ENCODE data around the gene SMIM41.
A peak's percentile ranks its signal among the peaks of the same experiment; 100 is the strongest.
"Not testable (repeated sequence)": the region's sequence is repeated elsewhere in the genome, so short reads cannot be mapped to it uniquely, and the experiment has no call there.

SMIM41 gene

DNA sequence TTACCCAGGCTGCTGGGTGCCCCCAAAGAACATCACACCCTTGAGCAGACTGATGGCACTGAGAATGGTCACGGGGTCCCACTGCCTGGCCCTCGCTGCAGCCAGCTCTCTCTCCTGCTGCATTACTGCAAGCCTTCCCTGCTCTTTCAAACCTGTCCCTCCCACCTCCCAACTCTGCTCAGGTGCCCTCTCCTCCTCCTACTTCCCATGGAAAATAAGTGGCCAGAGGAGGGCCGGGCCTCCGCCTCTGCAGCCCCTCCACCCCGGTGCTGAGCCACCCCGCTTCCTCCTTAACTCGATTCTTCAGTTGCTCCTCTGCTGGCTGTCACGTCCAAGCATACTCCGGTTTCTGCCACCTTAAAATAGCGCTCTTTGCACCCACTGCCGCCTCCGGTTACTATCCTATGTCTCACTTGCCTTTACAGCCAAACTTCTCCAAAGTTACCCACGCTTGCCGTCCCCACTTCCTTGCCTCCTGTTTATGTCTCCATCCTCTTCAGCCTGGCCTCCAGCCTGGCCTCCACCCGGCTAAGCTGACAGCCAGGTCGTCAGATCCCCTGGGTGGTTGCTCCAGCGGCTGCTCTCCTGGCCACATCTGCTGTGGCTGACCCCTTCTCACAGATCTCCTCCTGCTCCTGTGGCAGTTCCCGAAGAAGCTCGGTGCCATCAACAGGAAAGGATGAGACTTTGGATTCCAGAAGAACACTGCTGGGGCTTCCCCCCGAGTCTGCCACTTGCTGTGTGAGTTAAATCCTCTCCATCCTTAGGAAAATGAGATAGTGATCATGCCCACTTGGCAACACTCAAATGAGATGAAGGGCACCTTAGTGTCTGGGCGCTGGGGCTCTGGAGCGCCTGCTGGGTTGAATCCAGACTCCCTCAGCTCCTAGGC lies 7.7 kb downstream of the SMIM41 start:
- DNase-seq: no peak

DNA sequence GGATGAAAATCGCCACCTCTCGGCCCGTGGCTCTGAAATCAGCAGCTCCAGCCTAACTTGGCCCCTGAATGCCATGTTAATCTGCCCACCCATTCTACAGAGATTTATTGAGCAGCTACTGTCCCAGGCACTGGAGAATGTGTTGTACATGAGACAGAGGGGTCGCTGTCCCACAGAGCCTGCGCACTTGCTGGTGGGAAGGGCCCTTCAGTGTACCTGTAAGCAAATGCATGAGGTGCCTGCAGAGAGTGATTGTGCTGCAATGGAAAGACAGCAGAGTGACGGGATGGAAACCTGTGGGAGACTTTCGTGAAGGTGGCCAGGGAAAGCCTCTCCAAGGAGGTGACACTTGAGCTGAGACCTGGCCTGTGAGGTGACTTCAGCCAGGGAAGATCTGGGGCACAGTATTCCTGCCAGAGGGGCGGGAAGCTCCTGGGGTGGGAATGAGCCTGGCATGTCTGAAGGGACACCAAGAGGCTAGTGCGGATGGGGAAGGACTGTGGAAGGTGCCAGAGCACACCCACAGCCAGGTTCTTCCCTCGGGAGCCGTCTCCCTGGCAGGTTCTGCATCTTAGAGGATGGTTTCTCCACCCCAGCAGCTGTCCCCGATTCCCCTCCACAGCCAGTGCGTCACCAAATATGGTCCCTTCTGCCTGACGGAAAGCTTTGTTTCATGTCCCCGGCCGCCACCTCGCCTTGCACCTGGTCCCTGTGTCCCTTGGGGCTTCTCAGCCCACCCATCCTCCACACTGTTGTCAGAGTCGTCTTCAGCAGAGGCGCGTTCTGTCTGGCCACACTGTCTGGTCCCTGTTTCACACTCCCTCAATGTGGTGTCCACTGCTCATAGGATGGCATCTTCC lies 8.7 kb downstream of the SMIM41 start:
- DNase-seq: peak; percentile 46

DNA sequence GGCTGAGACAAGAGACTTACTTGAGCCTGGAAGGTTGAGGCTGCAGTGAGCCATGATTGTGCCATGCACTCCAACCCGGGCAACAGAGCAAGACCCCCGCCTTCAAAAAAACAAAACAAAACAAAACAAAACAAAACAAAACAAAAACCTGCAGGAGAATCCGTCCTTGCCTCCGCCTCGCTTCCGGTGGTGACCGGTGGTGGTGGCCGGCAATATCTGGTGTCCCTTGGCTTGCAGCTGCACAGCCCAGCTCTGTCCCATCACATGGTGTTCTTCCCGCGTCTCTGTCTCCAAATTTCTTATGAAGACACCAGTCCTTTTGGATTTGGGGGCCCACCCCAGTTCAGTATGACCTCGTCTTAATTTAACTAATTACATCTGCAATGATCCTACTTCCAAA lies 10.0 kb downstream of the SMIM41 start:
- DNase-seq: no peak

DNA sequence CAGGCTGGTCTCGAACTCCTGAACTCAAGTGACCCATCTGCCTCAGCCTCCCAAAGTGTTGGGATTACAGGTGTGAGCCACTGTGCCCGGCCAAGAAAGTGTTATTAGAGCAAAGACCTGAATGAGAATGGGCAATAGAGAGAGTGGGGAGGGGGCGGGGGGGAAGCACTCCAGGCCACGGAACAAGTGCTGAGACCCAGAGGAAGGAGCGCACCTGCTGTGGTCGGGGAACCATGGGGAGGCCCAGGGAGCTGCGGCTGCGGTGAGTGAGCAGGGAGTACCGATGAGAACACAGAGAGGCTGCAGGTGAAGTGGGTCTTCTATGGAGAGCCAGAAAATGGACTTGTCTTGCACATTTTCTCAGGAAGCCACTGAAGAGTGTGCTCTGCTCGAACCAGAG lies 10.8 kb downstream of the SMIM41 start:
- no peak for DNase-seq

DNA sequence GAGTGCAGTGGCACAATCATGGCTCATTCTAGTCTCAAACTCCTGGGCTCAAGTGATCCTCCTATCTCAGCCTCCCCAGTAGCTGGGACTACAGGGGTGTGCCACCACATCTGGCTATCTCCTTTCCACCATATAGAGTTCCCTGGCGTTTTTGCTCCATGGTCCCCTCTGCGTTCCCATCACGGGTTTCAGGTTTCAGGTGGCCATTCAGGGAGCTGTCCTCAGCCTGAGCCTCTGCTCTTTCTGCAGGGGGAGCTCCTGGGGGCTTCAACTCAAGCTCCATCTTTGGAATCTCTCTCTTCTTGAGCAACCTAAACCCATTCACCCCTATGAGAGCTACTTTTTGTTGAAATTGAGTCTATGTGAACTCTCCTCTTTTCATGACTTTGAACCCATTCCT lies 11.6 kb downstream of the SMIM41 start:
- DNase-seq: no peak

DNA sequence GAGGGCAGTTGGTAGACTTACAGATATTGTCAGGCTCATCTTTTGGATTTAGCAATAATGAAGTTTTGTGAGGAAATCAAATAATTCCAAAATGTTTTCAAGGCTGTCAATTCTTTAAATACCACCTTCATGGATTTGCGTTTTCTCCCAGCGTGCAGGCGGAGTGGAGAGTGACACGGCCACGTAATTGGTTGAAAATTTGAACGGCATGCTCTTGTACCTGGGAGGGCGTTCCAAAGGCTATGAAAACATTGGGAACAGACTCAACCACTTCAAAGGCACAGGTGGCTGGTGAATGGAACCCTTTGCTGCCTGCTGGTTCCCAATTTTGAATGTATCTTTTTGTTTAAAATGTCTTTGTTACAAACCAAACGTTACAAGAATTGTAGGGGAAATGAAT lies 12.4 kb downstream of the SMIM41 start:
- no peak for DNase-seq

DNA sequence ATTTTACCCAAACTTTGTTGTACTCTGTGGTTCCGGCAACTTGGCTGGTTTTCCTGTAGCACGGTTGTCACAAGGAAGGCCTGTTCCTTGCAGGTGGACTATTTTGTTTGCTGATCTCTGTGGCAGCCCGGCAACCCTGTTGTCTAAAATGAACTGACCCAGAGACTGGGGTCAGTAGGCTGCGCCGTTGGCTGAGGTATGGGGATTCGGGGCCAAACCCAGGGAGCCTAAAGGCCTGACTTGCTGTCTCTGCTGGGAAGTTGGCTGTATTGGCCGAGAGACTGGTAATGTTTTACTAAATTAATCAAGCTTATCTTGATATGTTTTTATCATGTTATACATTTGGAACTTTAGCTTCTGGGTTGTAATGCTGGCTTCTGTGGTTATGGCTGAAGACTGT lies 13.8 kb downstream of the SMIM41 start:
- no peak for DNase-seq

DNA sequence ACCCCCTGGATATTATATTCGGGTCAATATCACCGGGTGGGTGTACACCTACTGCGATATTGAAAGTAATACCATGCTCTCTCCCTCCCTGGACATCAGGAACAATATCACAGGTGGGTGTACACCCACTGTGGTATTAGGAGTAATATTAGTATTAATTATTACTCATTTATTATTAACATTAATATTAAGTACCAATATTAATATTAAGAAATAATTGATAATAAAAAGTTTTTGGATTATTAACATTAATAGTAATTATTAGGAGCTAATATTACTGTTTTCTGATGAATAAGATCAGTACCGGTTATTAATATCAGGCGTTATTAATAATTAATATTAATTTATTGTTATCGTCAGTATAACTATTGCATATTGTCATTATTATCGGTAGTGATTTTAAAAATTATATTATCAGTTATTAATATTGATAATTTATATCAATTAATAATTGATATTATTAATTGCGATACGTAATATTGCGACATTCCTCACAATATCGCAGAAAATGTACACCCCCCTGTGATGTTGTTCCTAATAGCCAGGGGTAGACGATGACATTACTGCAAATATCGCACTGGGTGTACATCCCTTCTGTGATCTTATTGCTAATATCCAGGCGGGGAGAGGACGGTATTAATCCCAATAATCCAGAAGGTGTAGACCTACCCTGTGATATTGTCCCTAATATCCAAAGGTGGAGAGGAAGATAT lies 17.0 kb downstream of the SMIM41 start:
- DNase-seq: no peak

DNA sequence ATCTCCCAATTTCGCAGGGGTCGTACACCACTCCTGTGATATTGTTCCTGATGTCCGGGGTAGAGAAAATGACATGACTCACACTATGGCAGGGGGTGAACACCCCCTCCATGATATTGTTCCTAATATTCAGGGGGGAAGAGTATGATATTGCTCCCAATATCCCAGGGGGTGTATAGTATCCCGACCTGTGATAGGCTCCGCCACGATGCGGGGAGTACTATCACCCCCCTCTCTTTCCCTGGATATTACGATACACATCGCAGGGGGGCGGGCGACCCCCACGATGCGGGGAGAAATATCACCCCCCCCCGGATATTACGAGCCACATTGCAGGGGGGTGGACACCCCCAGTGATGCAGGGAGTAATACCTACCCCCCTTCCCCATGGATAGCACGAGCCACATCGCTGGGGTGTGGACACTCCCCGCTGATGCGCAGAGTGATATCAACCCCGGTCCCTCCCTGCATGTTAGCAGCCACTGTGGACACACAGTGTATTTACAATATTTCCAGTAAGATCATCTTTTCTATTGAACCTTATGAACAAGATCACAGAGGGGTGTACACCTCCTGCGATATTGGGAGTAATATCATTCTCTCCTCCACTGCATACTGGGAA lies 17.7 kb downstream of the SMIM41 start:
- DNase-seq: no peak

DNA sequence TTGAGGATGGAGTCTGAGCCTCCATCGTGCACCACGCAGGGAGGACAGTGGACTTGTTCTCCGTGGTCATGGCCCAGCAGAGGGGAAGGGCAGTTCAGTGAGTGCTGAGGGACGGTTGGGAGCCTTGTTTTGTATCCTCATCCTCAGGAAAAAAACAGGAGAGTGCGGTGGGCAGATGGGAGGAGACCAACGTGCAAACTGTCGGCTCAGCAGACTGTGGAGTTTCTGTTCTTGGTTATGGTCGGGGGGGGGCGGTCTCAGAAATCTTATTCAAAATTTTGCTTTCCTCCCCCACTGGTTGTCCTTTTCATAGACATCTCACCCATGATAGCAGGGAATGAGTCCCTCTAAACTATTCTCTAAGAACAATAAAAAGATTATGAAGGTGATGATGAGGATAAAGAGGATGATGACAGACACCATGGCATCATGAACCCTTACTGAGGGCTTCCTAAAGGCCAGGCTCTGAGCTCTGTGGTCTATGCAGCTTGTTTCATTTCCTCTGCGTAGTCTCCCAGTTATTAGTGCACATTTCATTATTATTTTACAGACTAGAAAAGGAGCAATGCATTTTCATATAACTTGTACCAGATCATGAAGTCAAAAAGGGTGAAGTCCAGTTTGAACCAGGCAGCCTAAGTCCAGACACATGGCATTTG lies 25.1 kb downstream of the SMIM41 start:
- DNase-seq: not testable (repeated sequence)

DNA sequence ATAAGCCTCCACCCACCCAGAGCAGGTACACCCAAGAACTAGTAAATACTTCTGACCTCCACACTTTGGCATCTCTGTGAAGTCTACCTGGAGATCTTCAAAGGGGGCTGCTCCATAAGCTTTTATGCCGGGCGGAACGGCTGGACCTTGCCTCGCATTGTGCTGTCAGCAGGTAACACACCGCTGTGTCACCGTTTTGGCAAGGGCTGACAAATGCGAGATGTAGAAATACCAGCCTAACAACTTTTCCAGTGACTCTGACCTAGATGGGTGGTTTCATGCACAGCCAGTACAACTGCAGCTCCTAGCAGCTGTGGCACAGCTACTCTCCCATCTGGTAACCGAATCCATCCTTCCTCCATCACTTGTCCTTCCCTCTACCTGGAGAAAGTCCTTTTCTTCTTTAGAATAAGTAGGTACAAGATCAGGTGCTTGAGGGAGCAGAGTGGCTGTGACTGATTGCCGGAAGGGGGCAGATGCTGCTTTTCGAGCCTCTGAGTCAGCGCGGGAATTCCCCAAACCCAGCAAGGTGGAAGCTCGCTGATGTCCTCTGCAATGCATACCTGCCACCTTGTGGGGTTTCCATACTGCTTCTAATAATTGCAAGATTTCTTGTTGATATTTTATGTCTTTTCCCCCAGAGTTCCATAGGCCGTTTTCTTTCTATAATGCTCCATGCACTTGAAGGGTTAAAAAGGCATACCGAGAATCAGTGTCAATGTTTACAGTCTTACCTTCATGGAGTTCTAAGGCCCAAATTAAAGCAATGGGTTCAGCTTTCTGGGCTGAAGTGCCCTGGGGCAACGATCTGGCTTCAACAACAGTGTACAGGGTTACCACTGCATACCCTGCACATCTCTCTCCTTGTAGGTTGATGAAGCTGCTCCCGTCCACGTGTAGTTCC lies 37.0 kb downstream of the SMIM41 start:
- peak; percentile 69 for DNase-seq

DNA sequence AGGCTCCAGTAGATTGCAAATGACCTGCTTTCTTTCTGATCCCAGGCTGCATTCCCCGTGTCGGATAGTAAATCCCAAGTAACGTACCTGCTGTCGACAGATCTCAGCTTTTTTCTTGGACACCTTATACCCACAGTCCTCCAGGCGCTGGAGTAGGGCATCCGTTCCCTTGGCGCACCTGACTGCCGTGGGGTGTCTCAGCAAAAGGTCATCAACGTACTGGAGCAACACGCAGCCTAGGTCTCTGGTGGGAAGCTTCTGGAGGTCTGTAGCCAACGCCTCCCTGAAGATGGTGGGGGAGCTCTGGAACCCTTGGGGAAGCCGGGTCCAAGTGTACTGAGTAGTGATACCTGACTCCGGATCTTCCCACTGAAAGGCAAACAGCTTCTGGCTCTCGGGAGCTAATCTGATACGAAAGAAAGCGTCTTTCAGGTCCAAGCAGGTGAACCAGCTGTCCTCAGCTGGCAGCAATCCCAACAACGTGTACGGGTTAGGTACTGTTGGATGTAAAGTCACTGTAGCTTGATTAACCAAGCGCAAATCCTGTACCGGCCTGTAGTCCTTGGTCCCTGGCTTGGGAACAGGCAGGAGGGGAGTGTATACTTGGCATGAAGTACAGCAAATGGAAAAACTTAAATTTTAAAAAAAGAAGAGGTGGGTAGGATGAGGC lies 38.4 kb downstream of the SMIM41 start:
- not testable (repeated sequence) for DNase-seq

DNA sequence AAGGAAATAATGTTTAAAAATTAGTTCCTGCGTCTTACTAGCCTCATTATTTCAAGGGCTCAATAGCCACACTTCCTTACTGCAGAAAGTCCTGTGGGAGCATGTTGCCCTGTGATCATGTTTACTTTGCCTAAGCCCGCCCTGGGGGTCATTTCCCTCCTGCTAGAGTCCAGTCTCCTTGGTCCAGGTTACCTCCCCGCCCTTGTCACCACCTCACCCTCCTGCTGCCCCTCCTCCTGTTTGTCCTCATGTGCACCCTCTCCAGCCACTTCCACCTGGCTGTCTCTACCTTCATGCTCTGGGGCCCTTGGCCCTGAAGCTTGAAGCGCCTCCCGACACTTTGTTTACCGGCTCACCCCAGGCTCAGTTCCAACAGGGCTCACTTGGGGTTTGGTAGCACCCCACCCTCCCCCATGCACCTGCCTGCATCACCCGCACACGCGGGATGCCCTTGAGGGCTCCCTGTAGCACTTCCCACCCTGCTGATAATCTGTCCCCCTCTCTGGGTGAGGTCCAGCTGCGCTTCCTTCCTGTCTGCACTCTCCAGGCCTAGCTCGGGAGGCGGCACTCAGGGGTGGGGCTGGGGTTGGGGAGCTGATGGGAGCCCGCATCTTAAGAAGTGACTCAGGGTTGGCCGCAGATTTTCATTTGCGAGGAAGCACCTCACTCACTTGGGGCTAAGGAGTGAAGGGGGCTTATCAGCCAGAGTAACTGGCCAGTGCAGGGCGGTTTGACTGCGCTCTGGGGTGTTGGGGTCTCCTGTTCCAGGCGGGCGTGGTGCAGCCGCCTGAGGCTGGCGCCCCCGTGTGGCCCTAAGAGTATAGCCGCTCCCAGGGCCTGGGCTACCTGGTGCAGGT lies 40.1 kb downstream of the SMIM41 start:
- peak; percentile 48 for DNase-seq

DNA sequence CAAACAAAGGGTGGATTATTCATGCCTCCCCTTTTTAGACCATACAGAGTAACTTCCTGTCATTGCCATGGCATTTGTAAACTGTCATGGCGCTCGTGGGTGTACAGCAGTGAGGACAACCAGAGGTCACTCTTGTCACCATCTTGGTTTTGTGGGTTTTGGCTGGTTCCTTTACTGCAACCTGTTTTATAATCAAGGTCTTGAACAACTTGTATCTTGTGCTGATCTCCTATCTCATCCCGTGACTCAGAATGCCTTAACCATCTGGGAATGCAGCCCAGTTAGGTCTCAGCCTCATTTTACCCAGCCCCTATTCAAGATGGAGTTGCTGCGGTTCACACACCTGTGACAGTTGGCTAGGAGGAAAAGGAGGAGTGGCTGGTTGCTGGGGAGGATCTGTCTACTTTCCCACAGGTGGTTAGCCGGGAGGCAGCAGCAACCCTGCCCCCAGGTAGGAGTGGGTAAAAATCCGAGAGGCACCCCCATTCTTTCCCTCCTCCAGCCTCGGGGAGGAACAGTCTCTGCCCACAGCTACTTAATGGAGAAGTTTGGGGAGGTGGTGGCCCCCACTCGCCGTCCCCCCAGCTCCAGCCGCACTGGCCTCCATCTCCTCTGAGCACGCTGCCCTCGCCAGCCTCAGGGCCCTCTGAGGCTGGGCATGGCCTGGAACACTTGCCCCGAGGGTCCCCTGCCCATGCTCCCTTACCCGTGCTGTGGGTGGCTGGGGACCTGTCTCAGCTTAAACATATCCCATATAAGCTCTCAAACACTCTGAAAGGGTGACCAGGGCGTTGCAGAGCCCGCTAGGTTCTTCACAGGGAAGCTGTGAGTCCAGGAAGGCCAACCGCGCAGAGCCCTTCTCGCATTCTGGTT lies 41.7 kb downstream of the SMIM41 start:
- no peak for DNase-seq

DNA sequence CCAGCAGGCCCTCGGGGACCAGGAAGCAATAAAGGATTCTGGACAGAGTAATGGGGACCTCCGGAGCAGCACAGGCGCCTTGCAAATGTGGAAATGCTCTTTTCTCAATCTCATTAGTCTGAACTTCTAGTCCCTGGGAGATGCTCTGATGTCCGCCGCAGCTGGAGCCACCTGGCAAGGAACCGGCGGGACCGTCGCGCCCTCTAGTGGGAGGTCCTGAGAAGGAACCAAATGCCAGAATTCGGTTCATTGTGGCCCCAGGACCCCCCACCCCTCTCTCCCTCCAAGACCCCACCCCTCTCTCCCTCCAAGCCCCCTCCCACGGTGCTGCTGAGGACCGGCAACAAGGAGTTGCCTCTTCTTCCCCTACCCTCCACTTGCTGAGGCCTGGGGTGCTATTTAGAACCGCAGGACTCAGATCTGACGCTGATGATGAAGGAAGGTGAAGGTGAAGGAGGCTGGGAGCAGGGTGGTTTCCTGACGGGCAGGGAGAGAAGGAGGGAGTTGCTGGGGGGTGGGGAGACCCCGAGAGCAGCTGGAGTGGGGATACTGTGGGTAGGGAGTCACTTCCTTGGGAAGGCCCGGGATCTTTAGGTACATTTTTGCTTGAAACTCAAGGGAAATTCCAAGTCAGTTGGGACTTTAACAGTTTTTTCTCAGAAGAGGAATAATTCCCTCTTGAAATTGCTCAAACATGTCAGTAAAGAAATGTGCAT lies 42.5 kb downstream of the SMIM41 start:
- peak; percentile 58 for DNase-seq

DNA sequence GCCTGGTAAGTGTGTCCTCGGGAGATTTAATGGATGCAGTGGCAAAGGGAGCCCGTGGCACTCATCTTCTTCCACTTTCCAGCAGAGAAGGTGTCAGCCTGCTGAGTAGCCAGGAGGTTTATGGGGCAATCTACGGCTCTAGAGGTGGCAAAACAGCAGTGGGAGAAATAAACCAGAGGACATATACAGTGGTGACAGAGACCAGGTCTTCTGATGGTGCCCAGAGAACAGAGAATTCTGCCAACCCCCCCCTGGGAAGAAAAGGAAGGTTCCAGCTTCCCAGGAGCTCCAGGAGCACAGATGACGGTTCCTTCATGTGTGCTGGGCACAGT lies 43.0 kb downstream of the SMIM41 start:
- DNase-seq: no peak

DNA sequence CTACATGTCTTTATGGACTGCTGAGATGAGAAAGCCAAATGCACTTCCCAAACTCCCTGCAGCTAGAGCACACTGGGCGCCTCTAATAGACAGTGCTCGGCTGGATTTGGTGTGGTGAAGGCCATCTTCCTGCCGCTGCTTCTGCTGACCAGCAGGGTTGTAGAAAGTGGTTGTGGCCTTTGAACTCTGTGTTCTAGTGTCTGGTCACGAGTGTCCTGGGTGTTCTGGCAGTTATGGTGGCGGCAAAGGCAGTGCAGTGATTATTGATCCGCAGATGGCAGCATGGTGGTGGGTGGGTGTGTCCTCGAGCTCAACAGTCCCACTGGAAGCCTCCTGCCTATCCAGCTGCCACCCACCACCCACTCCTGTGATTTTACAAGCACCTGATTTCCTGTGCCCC lies 43.4 kb downstream of the SMIM41 start:
- no peak for DNase-seq

Data from CD4-positive, alpha-beta T cell treated with Interleukin-15 for 1 hour (primary cell).